SK-N-SH (cell line): Measurements from ENCODE around the gene NISCH. TPM values are rescaled to one million over a fixed set of nuclear protein-coding genes. Genes with fewer than 3 reads are reported as not detected.

Experiments used
- CTCF ChIA-PET: fragments of 300-600, 350-600 bp; formaldehyde crosslinking; extraction: SDS; loops from one replicate; lab custom pipeline; 2021; lab: Yijun Ruan, JAX
- POLR2A ChIA-PET: fragments of 350-600 bp; sonication (Branson Sonifier 250); formaldehyde crosslinking; extraction: SDS; loops from one replicate; lab custom pipeline; 2020; ENCODE audit warnings: antibody characterized with exemption, inconsistent platforms; lab: Yijun Ruan, JAX
- DNase-seq: peaks from one replicate; pipeline ENCODE4 v3.0.0; 2012
- H2AFZ ChIP-seq: fragments of 200-600 bp; sonication (generic); 2 replicates; pipeline ENCODE4 v1.8.1; 2016; ENCODE audit warnings: antibody characterized with exemption, mild to moderate bottlenecking, low read depth
- H3F3A ChIP-seq: fragments of 200-600 bp; sonication (generic); replicated peaks from 2 replicates; pipeline ENCODE3; 2016; ENCODE audit warnings: antibody characterized with exemption, mild to moderate bottlenecking; ENCODE audit not compliant: insufficient read depth
- H3K27ac ChIP-seq, 2 experiments: fragments of 200-500 bp in 1 of 2; fragments of 200-600 bp in 1 of 2; sonication (Bioruptor generic) in 1 of 2; sonication (generic), shearing (Covaris generic) in 1 of 2; 2 replicates each; pipeline versions ENCODE4 v1.5.1 to v1.6.1; 2014 to 2016; ENCODE audit warnings: low read depth in 2 of 2, inconsistent platforms in 1 of 2, low read length in 1 of 2, mild to moderate bottlenecking in 1 of 2, mixed read lengths in 1 of 2
- H3K27me3 ChIP-seq: fragments of 200-600 bp; sonication (generic), shearing (Covaris generic); 2 replicates; pipeline ENCODE4 v1.6.1; 2016; ENCODE audit warnings: mixed run types; ENCODE audit not compliant: insufficient read depth
- H3K36me3 ChIP-seq, 2 experiments: fragments of 200-500 bp in 1 of 2; fragments of 200-600 bp in 1 of 2; sonication (Bioruptor generic) in 1 of 2; sonication (generic) in 1 of 2; replicated peaks in 1 of 2; 2 replicates each; pipeline versions ENCODE3 to v1.5.1; 2014 to 2016; ENCODE audit warnings: low read length in 1 of 2, mild to moderate bottlenecking in 1 of 2; ENCODE audit not compliant: insufficient read depth in 2 of 2, control insufficient read depth in 1 of 2
- H3K4me1 ChIP-seq, 2 experiments: fragments of 200-500 bp in 1 of 2; fragments of 200-600 bp in 1 of 2; sonication (Bioruptor generic) in 1 of 2; sonication (generic), shearing (Covaris generic) in 1 of 2; 2 replicates each; pipeline versions ENCODE4 v1.5.1 to v1.6.1; 2014 to 2016; ENCODE audit warnings: low read depth in 1 of 2, low read length in 1 of 2, mixed run types in 1 of 2; ENCODE audit not compliant: insufficient read depth in 2 of 2, control insufficient read depth in 1 of 2
- H3K4me2 ChIP-seq: fragments of 200-600 bp; sonication (generic), shearing (Covaris generic); 2 replicates; pipeline ENCODE4 v1.6.1; 2017; ENCODE audit warnings: mixed run types
- H3K4me3 ChIP-seq, 2 experiments: fragments of 200-500 bp in 1 of 2; fragments of 200-600 bp in 1 of 2; sonication (Bioruptor generic) in 1 of 2; sonication (generic), shearing (Covaris generic) in 1 of 2; 2 replicates each; pipeline versions ENCODE4 v1.5.1 to v1.8.1; 2014 to 2016; ENCODE audit warnings: low read depth in 2 of 2, inconsistent platforms in 1 of 2, low read length in 1 of 2, mild to moderate bottlenecking in 1 of 2, mixed read lengths in 1 of 2, moderate library complexity in 1 of 2
- H3K79me2 ChIP-seq: fragments of 200-600 bp; sonication (generic); 2 replicates; pipeline ENCODE4 v1.8.1; 2017; ENCODE audit warnings: mild to moderate bottlenecking; ENCODE audit not compliant: insufficient read depth
- H3K9ac ChIP-seq: fragments of 200-600 bp; sonication (generic); 2 replicates; pipeline ENCODE4 v1.6.1; 2017; ENCODE audit warnings: mixed run types
- H3K9me2 ChIP-seq: fragments of 200-600 bp; sonication (generic); 2 replicates; pipeline ENCODE4 v1.6.1; 2017; ENCODE audit warnings: mixed run types
- H3K9me3 ChIP-seq: fragments of 200-600 bp; sonication (generic); 2 replicates; pipeline ENCODE4 v1.6.1; 2017; ENCODE audit warnings: mixed run types, mild to moderate bottlenecking, moderate library complexity
- H4K20me1 ChIP-seq: fragments of 200-600 bp; sonication (generic); 2 replicates; pipeline ENCODE4 v1.6.1; 2017; ENCODE audit warnings: mild to moderate bottlenecking, mixed run types; ENCODE audit not compliant: insufficient read depth
- CHD2 ChIP-seq: fragments of 150-350 bp; IDR thresholded peaks from 2 replicates; pipeline ENCODE4 v1.6.1; 2018; ENCODE audit warnings: low read length; ENCODE audit not compliant: partially characterized antibody
- ELF1 ChIP-seq: IDR thresholded peaks from 2 replicates; pipeline ENCODE4 v1.4.0; 2012
- EP300 ChIP-seq, 2 experiments: IDR thresholded peaks; 2 replicates each; pipeline versions ENCODE4 v1.4.0 to v1.6.1; 2012; ENCODE audit warnings: borderline replicate concordance in 1 of 2, low read depth in 1 of 2, low read length in 1 of 2
- FOSL2 ChIP-seq: IDR thresholded peaks from 2 replicates; pipeline ENCODE4 v1.4.0; 2012; ENCODE audit warnings: low read depth, mild to moderate bottlenecking, moderate library complexity, borderline replicate concordance
- FOXM1 ChIP-seq: IDR thresholded peaks from 2 replicates; pipeline ENCODE4 v1.4.0; 2012; ENCODE audit warnings: low read depth, mild to moderate bottlenecking
- IRF3 ChIP-seq: fragments of 150-350 bp; IDR thresholded peaks from 2 replicates; pipeline ENCODE4 v1.6.1; 2016; ENCODE audit warnings: mild to moderate bottlenecking, low read depth, low read length
- MXI1 ChIP-seq: IDR thresholded peaks from 2 replicates; pipeline ENCODE4 v1.6.1; 2012; ENCODE audit warnings: mild to moderate bottlenecking, low read depth, low read length, improper control_type of control experiment
- POLR2AphosphoS5 ChIP-seq: IDR thresholded peaks from 2 replicates; pipeline ENCODE4 v1.6.1; 2012; ENCODE audit warnings: low read depth, low read length
- RCOR1 ChIP-seq: fragments of 150-350 bp; IDR thresholded peaks from 2 replicates; pipeline ENCODE4 v1.6.1; 2017; ENCODE audit warnings: antibody characterized with exemption, low read length
- REST ChIP-seq: IDR thresholded peaks from 2 replicates; pipeline ENCODE4 v1.6.1; 2012; ENCODE audit warnings: mild to moderate bottlenecking, low read depth, low read length, moderate library complexity
- RXRA ChIP-seq: IDR thresholded peaks from 2 replicates; pipeline ENCODE4 v1.4.0; 2012; ENCODE audit warnings: low read depth, mild to moderate bottlenecking, borderline replicate concordance
- SIN3A ChIP-seq: IDR thresholded peaks from 2 replicates; pipeline ENCODE4 v1.6.1; 2012; ENCODE audit warnings: low read depth, mild to moderate bottlenecking, low read length, moderate library complexity, borderline replicate concordance
- TCF12 ChIP-seq: IDR thresholded peaks from 2 replicates; pipeline ENCODE4 v1.4.0; 2012
- USF2 ChIP-seq: fragments of 150-350 bp; IDR thresholded peaks from 2 replicates; pipeline ENCODE4 v1.6.1; 2017; ENCODE audit warnings: antibody characterized with exemption, low read length, low read depth, borderline replicate concordance
- ZBTB33 ChIP-seq: IDR thresholded peaks from 2 replicates; pipeline ENCODE4 v1.4.0; 2012; ENCODE audit warnings: low read depth, borderline replicate concordance
- WGBS: methylation state at CpG from one replicate; pipeline ENCODE4 v1.1.6; 2017; ENCODE audit warnings: low lambda C conversion rate; 5-methylcytosine and 5-hydroxymethylcytosine counted together
- polyA plus RNA-seq, 3 experiments: library from polyadenylated mRNA; depleted of rRNA; stranded (reverse); fragments of >200 nt; gene quantifications; 2 replicates each; pipeline ENCODE4 v1.2.3, GENCODE V29; 2012

Gene NISCH
- polyA plus RNA-seq, 1 of the 3 experiments (the other 2 are of a cell fraction), result 77.5 TPM

- DNase-seq, result no peak
- H3K9ac ChIP-seq, result no peak overlapping the region
- CTCF ChIA-PET, result interaction anchor here (0.8 to 1.2 kb wide), 2 partner anchors 10 to 13 kb away, joined by 3 to 4 read pairs; no protein-coding TSS in a partner anchor
- H3K4me2 ChIP-seq, result no peak overlapping the region
- no peak overlapping the region for H2AFZ ChIP-seq
- 83% methylated on average over 3 of the region's 7 CpGs for whole genome bisulfite sequencing
- no peak for TF ChIP-seq USF2
- no peak for TF ChIP-seq IRF3
- H3K9me2 ChIP-seq, result no peaks in the 10 kb centered on the region
- H3K9me3 ChIP-seq, result no peaks in the 10 kb centered on the region
- H3K27ac ChIP-seq, result no peak overlapping the region
- no peak overlapping the region for H3K4me3 ChIP-seq
- no peaks in the 10 kb centered on the region for H3K27me3 ChIP-seq
- no peaks in the 10 kb centered on the region for H4K20me1 ChIP-seq
- no peaks in the 10 kb centered on the region for H3F3A ChIP-seq
- H3K4me1 ChIP-seq, result peaks cover 0 to 14% of the 10 kb centered on the region in 2 experiments; a peak in 1 of 4 replicates
- no peaks in the 10 kb centered on the region for H3K36me3 ChIP-seq
- H3K79me2 ChIP-seq, result no peaks in the 10 kb centered on the region
- POLR2A ChIA-PET, result no interaction called here
These were observed 56.1 kb downstream of the NISCH start for GRCh38 chr3:52511509-52511908.

- H3F3A ChIP-seq, result no peaks in the 10 kb centered on the region
- 78% methylated on average over 2 of the region's 8 CpGs for WGBS
- TF ChIP-seq TCF12 (no peak), FOSL2 (no peak), ZBTB33 (no peak), SIN3A (no peak), RCOR1 (no peak), FOXM1 (no peak), RXRA (no peak), ELF1 (no peak), EP300 (IDR thresholded peaks at IDR 0.05; ENCODE audit: borderline replicate concordance in 1 of 2, low read depth in 1 of 2, low read length in 1 of 2) (no peak), CHD2 (no peak), MXI1 (no peak), POLR2AphosphoS5 (no peak), IRF3 (no peak), REST (no peak)
- TF ChIP-seq, all 33 proteins: peak for 0
- Histone ChIP-seq H4K20me1 (no peaks in the 10 kb centered on the region), H3K79me2 (no peaks in the 10 kb centered on the region), H3K9ac (no peak overlapping the region), H3K9me3 (no peaks in the 10 kb centered on the region), H3K36me3 (no peaks in the 10 kb centered on the region), H3K27me3 (no peaks in the 10 kb centered on the region), H3K9me2 (no peaks in the 10 kb centered on the region), H3K4me3 (no peak overlapping the region), H2AFZ (no peak overlapping the region), H3K4me1 (peaks cover 0 to 14% of the 10 kb centered on the region in 2 experiments; a peak in 1 of 4 replicates), H3K4me2 (no peak overlapping the region), H3K27ac (no peak overlapping the region)
- CTCF ChIA-PET, result interaction anchor here (0.6 to 1.2 kb wide), 4 partner anchors 10 to 40 kb away, joined by 3 to 4 read pairs (median 3); no protein-coding TSS in a partner anchor
- DNase-seq, result no peak
- POLR2A ChIA-PET, result no interaction called here
These were observed 56.7 kb downstream of the NISCH start for GRCh38 chr3:52512105-52512504.
